H9 (cell line): ENCODE data around the gene DAD1. TPM values are rescaled to one million over a fixed set of nuclear protein-coding genes. Genes with fewer than 3 reads are reported as not detected.
"Not testable (repeated sequence)": the region's sequence is repeated elsewhere in the genome, so short reads cannot be mapped to it uniquely, and the experiment has no call there.

ENCODE experiments used
- DNase-seq: peaks from one replicate; pipeline ENCODE4 v3.0.0-alpha.2; 2017
- H2AFZ ChIP-seq: one replicate; pipeline ENCODE4 v1.6.1; 2013; ENCODE audit warnings: mild to moderate bottlenecking, low read length, control low read depth, moderate library complexity
- H2AK5ac ChIP-seq: 2 replicates; pipeline ENCODE4 v1.6.1; 2013; ENCODE audit warnings: low read length, control low read depth, mixed read lengths; ENCODE audit not compliant: insufficient read length
- H2BK120ac ChIP-seq: one replicate; pipeline ENCODE4 v1.6.1; 2013; ENCODE audit warnings: low read depth, mild to moderate bottlenecking, low read length, control low read depth, inconsistent platforms; ENCODE audit not compliant: poor library complexity, severe bottlenecking
- H2BK12ac ChIP-seq: 2 replicates; pipeline ENCODE4 v1.6.1; 2013; ENCODE audit warnings: low read length, control low read depth, mixed read lengths, low read depth; ENCODE audit not compliant: insufficient read length
- H2BK15ac ChIP-seq: 2 replicates; pipeline ENCODE4 v1.6.1; 2013; ENCODE audit warnings: low read depth, low read length, control low read depth
- H2BK20ac ChIP-seq: one replicate; pipeline ENCODE4 v1.6.1; 2013; ENCODE audit warnings: low read depth, mild to moderate bottlenecking, low read length, control low read depth, inconsistent platforms; ENCODE audit not compliant: poor library complexity, severe bottlenecking
- H2BK5ac ChIP-seq: 2 replicates; pipeline ENCODE4 v1.6.1; 2013; ENCODE audit warnings: low read length, control low read depth, mixed read lengths; ENCODE audit not compliant: insufficient read length
- H3K14ac ChIP-seq: 2 replicates; pipeline ENCODE4 v1.6.1; 2013; ENCODE audit warnings: low read length, control low read depth; ENCODE audit not compliant: insufficient read depth
- H3K18ac ChIP-seq: 2 replicates; pipeline ENCODE4 v1.6.1; 2013; ENCODE audit warnings: low read depth, mild to moderate bottlenecking, mixed read lengths, low read length, control low read depth; ENCODE audit not compliant: insufficient read length
- H3K23ac ChIP-seq: 2 replicates; pipeline ENCODE4 v1.6.1; 2013; ENCODE audit warnings: low read length, control low read depth, mixed read lengths, low read depth; ENCODE audit not compliant: insufficient read length
- H3K23me2 ChIP-seq: 2 replicates; pipeline ENCODE4 v1.6.1; 2013; ENCODE audit warnings: low read depth, mild to moderate bottlenecking, mixed read lengths, low read length, control low read depth; ENCODE audit not compliant: insufficient read length, poor library complexity, severe bottlenecking
- H3K27ac ChIP-seq: 2 replicates; pipeline ENCODE4 v1.5.1; 2013; ENCODE audit warnings: low read length, control low read depth, mixed read lengths, low read depth; ENCODE audit not compliant: insufficient read length
- H3K27me3 ChIP-seq: 2 replicates; pipeline ENCODE4 v1.6.1; 2013; ENCODE audit warnings: low read length, control low read depth, inconsistent platforms; ENCODE audit not compliant: insufficient read depth
- H3K4ac ChIP-seq: 2 replicates; pipeline ENCODE4 v1.6.1; 2013; ENCODE audit warnings: low read depth, mild to moderate bottlenecking, control low read depth, inconsistent platforms, low read length, moderate library complexity
- H3K4me1 ChIP-seq: 2 replicates; pipeline ENCODE4 v1.6.1; 2013; ENCODE audit warnings: low read length, control low read depth, inconsistent platforms; ENCODE audit not compliant: insufficient read depth
- H3K4me2 ChIP-seq: 2 replicates; pipeline ENCODE4 v1.6.1; 2013; ENCODE audit warnings: low read length, control low read depth, mixed read lengths; ENCODE audit not compliant: insufficient read length, insufficient read depth
- H3K56ac ChIP-seq: 2 replicates; pipeline ENCODE4 v1.6.1; 2013; ENCODE audit warnings: low read depth, mild to moderate bottlenecking, mixed read lengths, low read length, control low read depth; ENCODE audit not compliant: insufficient read length
- H3K79me1 ChIP-seq: 2 replicates; pipeline ENCODE4 v1.6.1; 2013; ENCODE audit warnings: low read depth, mild to moderate bottlenecking, moderate library complexity, low read length, control low read depth, inconsistent platforms; ENCODE audit not compliant: insufficient read depth, poor library complexity, severe bottlenecking
- H3K79me2 ChIP-seq: 2 replicates; pipeline ENCODE4 v1.6.1; 2013; ENCODE audit warnings: low read length, control low read depth, inconsistent platforms; ENCODE audit not compliant: insufficient read depth
- H3K9ac ChIP-seq: 2 replicates; pipeline ENCODE4 v1.6.1; 2013; ENCODE audit warnings: low read length, control low read depth, mixed read lengths; ENCODE audit not compliant: insufficient read length; ENCODE audit errors: extremely low read depth
- H3K9me3 ChIP-seq: one replicate; pipeline ENCODE4 v1.6.1; 2013; ENCODE audit warnings: low read depth, low read length, inconsistent platforms; ENCODE audit not compliant: control insufficient read depth
- H3T11ph ChIP-seq: one replicate; pipeline ENCODE4 v1.6.1; 2013; ENCODE audit warnings: mild to moderate bottlenecking, low read length, control low read depth, inconsistent platforms
- H4K20me1 ChIP-seq: one replicate; pipeline ENCODE4 v1.6.1; 2013; ENCODE audit not compliant: control insufficient read depth, insufficient read length, insufficient read depth
- H4K5ac ChIP-seq: 2 replicates; pipeline ENCODE4 v1.6.1; 2013; ENCODE audit warnings: low read depth, mild to moderate bottlenecking, mixed read lengths, low read length, control low read depth; ENCODE audit not compliant: insufficient read length
- H4K8ac ChIP-seq: replicated peaks from 2 replicates; pipeline ENCODE4 v1.6.1; 2013; ENCODE audit warnings: low read length, control low read depth, mixed read lengths, low read depth; ENCODE audit not compliant: insufficient read length
- H4K91ac ChIP-seq: 2 replicates; pipeline ENCODE4 v1.6.1; 2013; ENCODE audit warnings: low read depth, mild to moderate bottlenecking, moderate library complexity, mixed read lengths, low read length, control low read depth; ENCODE audit not compliant: insufficient read length
- H3K27ac Mint-ChIP-seq, 3 experiments: 2 replicates in 2 of 3; 3 replicates in 1 of 3; pipeline ENCODE4 v1.8.0; 2020 to 2021; ENCODE audit warnings: mixed read lengths in 3 of 3, mild to moderate bottlenecking in 1 of 3, moderate library complexity in 1 of 3
- H3K27me3 Mint-ChIP-seq: 2 replicates; pipeline ENCODE4 v1.8.0; 2021; ENCODE audit warnings: low read depth, mild to moderate bottlenecking, moderate library complexity, mixed read lengths
- H3K36me3 Mint-ChIP-seq, 3 experiments: 2 replicates in 2 of 3; 3 replicates in 1 of 3; pipeline ENCODE4 v1.8.0; 2020 to 2021; ENCODE audit warnings: low read depth in 3 of 3, mixed read lengths in 3 of 3; ENCODE audit not compliant: insufficient read depth in 1 of 3
- H3K4me1 Mint-ChIP-seq, 2 experiments: 2 replicates each; pipeline ENCODE4 v1.8.0; 2020; ENCODE audit warnings: mixed read lengths in 2 of 2
- H3K4me3 Mint-ChIP-seq, 2 experiments: 2 replicates in 1 of 2; 3 replicates in 1 of 2; pipeline ENCODE4 v1.8.0; 2020 to 2021; ENCODE audit warnings: mild to moderate bottlenecking in 2 of 2, mixed read lengths in 2 of 2, moderate library complexity in 1 of 2
- H3K9me3 Mint-ChIP-seq, 2 experiments: 2 replicates in 1 of 2; 3 replicates in 1 of 2; pipeline ENCODE4 v1.8.0; 2020; ENCODE audit warnings: mild to moderate bottlenecking in 2 of 2, mixed read lengths in 2 of 2, moderate library complexity in 1 of 2
- CTCF ChIP-seq: fragments of 200-600 bp; sonication (generic); conservative IDR thresholded peaks from 3 replicates; pipeline ENCODE4 v1.8.0; 2021; ENCODE audit warnings: antibody characterized with exemption, mild to moderate bottlenecking
- WGBS: extraction: QIAGEN DNeasy Blood & Tissue Kit; methylation state at CpG from one replicate; pipeline ENCODE4 v1.1.7; 2013; ENCODE audit warnings: missing lambda C conversion rate, low lambda C conversion rate, mixed read lengths; ENCODE audit not compliant: insufficient read length; ENCODE audit errors: extremely low coverage; 5-methylcytosine and 5-hydroxymethylcytosine counted together
- total RNA-seq: library from RNA; stranded (reverse); gene quantifications from 2 replicates; pipeline ENCODE4 v1.2.1, GENCODE V29; 2021

DAD1 gene
- total RNA-seq, 1 experiment from 2014 or later = 127 TPM

GRCh38 chr14:22588526-22589095 is 413 bp downstream of the DAD1 start:
- Mint-ChIP-seq H3K27ac (peak overlapping the region; percentile 97 to 99 (median 99)), H3K4me1 (peaks cover 16 to 29% of the 10 kb centered on the region in 2 experiments), H3K36me3 (peaks cover 4 to 12% (median 5%) of the 10 kb centered on the region in 3 experiments; a peak in 5 of 7 replicates), H3K27me3 (no peaks in the 10 kb centered on the region), H3K9me3 (no peaks in the 10 kb centered on the region), H3K4me3 (peak overlapping the region; percentile 100)
- no peak overlapping the region for H3K4ac ChIP-seq
- TF ChIP-seq CTCF = no peak
- no peak overlapping the region for H2BK12ac ChIP-seq
- peaks cover 18% of the 10 kb centered on the region; the same call in 1 of the 2 replicates for H3K79me2 ChIP-seq
- H2AK5ac ChIP-seq = no peak overlapping the region
- no peak overlapping the region for H2AFZ ChIP-seq
- no peak overlapping the region for H2BK20ac ChIP-seq
- no peaks in the 10 kb centered on the region; the same call in 1 of the 2 replicates for H3K4me1 ChIP-seq
- no peak overlapping the region for H2BK120ac ChIP-seq
- H4K20me1 ChIP-seq = no peaks in the 10 kb centered on the region
- H3T11ph ChIP-seq = no peak overlapping the region
- H3K9ac ChIP-seq = peak overlapping the region; percentile 82
- no peak overlapping the region for H3K56ac ChIP-seq
- H3K79me1 ChIP-seq = peaks cover 7% of the 10 kb centered on the region
- H3K9me3 ChIP-seq = no peaks in the 10 kb centered on the region
- no peak overlapping the region for H3K27ac ChIP-seq
- H4K5ac ChIP-seq = no peak overlapping the region
- H3K18ac ChIP-seq = no peak overlapping the region
- no peak overlapping the region for H2BK5ac ChIP-seq
- H3K4me2 ChIP-seq = peak overlapping the region; percentile 71
- no peak overlapping the region for H3K23ac ChIP-seq
- peaks cover 9% of the 10 kb centered on the region for H3K23me2 ChIP-seq
- H4K91ac ChIP-seq = no peak overlapping the region
- DNase-seq = no peak
- peak overlapping the region; percentile 67; the same call in 1 of the 2 replicates for H3K14ac ChIP-seq
- WGBS = no CpG with 5 or more reads among the region's 17 CpGs
- no peak overlapping the region for H4K8ac ChIP-seq
- no peaks in the 10 kb centered on the region for H3K27me3 ChIP-seq
- H2BK15ac ChIP-seq = no peak overlapping the region

GRCh38 chr14:22587677-22588422 is 1.2 kb downstream of the DAD1 start:
- not testable (repeated sequence) for H2BK5ac ChIP-seq, H3K27ac ChIP-seq, H3T11ph ChIP-seq, H2BK120ac ChIP-seq, DNase-seq, H2BK12ac ChIP-seq, H2AK5ac ChIP-seq, H3K27me3 ChIP-seq, H3K4ac ChIP-seq, H3K79me1 ChIP-seq, H4K91ac ChIP-seq, H3K18ac ChIP-seq, H3K4me1 ChIP-seq, H4K20me1 ChIP-seq, H2BK20ac ChIP-seq, H3K27me3 Mint-ChIP-seq, H4K8ac ChIP-seq, H3K23me2 ChIP-seq, H3K9me3 Mint-ChIP-seq, H3K23ac ChIP-seq, H3K56ac ChIP-seq, H2AFZ ChIP-seq, H2BK15ac ChIP-seq, H3K9me3 ChIP-seq, H4K5ac ChIP-seq, H3K14ac ChIP-seq
- no CpG with 5 or more reads among the region's 10 CpGs for WGBS
- Mint-ChIP-seq H3K36me3 (peaks cover 4 to 12% (median 7%) of the 10 kb centered on the region in 3 experiments; a peak in 6 of 7 replicates), H3K4me3 (peak overlapping the region; percentile 100), H3K27ac (peak overlapping the region in 1 of 3 experiments; percentile 52; a peak in 3 of 7 replicates), H3K4me1 (peaks cover 10 to 23% of the 10 kb centered on the region in 2 experiments)
- Histone ChIP-seq H3K9ac (peak overlapping the region; percentile 82), H3K79me2 (peaks cover 18% of the 10 kb centered on the region; the same call in 1 of the 2 replicates), H3K4me2 (peak overlapping the region; percentile 71)
